Measurements from ENCODE around the gene GBP3.
"Not testable (repeated sequence)": the region's sequence is repeated elsewhere in the genome, so short reads cannot be mapped to it uniquely, and the experiment has no call there.

Gene GBP3, protein sequence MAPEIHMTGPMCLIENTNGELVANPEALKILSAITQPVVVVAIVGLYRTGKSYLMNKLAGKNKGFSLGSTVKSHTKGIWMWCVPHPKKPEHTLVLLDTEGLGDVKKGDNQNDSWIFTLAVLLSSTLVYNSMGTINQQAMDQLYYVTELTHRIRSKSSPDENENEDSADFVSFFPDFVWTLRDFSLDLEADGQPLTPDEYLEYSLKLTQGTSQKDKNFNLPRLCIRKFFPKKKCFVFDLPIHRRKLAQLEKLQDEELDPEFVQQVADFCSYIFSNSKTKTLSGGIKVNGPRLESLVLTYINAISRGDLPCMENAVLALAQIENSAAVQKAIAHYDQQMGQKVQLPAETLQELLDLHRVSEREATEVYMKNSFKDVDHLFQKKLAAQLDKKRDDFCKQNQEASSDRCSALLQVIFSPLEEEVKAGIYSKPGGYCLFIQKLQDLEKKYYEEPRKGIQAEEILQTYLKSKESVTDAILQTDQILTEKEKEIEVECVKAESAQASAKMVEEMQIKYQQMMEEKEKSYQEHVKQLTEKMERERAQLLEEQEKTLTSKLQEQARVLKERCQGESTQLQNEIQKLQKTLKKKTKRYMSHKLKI

DNA sequence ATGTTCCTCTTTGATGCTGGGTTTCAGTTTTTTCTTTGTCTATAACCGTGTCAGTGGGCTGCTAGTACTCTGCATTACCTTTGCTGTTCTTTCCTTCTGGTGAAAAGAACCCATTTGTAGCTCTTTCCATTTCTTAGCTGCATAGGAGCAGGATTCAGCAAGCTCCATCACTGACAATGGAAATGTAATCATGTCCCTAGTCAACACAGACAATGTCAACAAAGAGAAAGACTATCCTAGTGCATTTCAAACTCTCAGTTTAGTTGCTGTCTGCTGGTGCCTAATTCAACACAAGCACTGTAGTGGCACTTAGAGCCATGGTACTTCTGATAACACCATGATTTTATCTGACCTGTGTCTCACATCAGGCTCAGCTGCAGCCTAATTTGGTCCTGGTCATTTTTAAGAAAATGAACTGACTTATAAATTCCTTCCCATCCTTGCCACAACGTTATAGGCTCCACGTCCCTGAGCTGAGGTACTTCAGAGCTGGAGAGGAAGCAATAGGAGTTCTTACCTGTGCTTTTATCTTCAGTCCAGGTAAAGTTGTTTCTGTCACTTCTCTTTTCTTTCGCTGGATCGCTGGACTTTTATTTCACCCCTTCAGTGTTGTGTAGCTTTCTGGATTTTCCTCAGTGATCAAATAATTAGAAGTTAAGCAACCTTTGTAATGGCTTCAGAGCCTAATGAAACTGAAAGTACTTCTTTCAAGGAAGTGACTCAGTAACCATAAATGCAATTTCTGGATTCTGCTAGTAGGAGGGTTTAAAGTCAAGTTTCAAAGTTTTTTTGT lies at the start of gene GBP3:
Gene GBP3 (minus strand): TSS at position 700 of the 793 bp plus-strand sequence. CDS start 2,145 bp downstream, outside the sequence.
- no peak for DNase-seq

DNA sequence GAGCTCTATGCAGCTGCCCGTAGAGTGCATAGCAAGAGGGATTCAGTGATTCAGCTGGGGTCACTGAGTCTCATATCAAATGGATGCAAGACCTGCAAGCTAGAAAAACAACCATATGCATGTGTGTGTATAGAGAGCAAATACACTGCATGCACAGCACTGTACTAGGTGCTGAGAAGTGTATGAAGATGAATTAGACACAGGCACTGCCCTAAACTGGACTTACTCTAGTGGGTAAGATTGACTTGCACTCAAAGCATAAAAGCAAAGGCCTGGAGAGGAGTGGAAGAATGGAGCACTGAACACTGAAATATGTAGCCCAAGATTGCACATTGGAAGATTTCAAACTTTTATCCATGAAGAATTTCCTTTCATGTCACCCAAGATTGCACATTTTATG lies 47.8 kb upstream of the GBP3 start:
- DNase-seq, result no peak

DNA sequence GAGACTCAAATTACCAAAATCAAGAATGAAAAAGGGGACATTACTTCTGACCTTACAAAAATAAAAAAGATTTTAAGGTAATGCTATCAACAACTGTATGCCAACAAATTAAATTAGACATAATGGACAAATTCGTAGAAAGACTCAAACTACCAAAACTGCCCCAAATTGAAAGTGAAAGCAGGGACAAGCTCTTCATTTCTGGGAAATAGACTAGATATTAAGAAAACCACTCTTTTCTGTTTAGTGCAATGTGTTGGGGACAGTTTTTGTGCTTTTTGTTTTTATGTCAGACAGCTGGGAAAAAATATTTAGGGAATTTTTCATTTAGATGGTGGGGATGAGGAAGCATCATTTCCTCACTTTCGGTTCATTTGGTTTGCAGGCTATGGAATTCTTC lies 47.3 kb upstream of the GBP3 start:
- no peak for DNase-seq

DNA sequence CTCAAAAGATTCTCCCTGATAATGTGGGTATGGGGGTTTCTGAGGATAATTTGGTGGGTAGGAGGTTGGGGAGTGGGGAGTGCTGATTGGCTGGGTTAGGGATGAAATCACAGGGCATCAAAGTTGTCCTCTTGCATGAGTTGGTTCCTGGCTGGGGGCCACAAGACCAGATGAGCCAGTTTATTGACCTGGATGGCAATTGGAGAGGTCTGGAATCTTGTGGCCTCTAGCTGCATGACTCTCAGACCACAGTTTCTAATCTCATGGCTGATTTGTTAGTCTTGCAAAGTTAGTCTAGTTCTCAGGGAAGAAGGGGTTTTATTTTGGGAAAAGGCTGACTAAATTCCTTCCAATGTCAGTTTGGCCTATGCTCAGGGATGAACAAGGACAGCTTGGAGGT lies 45.6 kb upstream of the GBP3 start:
- no peak for DNase-seq

DNA sequence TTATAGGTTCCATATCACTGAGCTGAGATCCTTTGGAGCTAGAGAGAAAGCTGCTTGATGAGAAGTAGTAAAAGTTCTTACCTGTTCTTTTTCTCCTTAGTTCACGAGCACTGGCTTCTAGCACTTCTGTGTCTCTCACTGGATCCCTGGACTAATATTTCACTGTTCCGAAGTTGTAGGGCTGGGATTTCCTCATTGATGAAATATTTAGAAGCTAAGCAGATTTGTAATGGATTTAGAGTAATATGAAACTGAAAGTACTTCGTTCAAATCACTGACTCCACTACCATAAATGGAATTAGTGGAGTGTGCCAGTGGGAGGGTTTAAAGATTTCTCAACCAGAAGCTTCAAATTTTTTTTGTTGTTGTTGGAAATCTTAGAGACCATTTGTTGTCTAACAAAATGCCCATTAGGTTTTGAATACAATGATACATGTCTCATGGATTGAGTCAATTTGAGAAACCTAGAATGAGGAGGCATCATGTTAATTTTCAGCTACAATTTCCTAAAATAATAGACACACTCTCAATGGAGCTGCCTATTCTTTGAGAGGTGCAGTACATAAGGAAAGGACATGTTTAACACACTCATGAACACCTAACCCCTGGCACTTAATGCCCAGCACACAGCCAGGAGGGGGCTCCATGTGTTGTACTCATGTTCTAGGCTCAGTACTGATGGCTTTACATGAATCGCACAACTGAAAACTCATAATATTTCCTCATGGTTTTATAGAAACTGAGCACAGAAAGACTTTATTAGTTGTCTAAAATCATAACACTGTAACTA lies 42.6 kb upstream of the GBP3 start, which contains the start of gene GBP1:
Gene GBP1 (minus strand): TSS at position 130 of the 790 bp plus-strand sequence. CDS start 1,974 bp downstream, outside the sequence.
- DNase-seq, result no peak

DNA sequence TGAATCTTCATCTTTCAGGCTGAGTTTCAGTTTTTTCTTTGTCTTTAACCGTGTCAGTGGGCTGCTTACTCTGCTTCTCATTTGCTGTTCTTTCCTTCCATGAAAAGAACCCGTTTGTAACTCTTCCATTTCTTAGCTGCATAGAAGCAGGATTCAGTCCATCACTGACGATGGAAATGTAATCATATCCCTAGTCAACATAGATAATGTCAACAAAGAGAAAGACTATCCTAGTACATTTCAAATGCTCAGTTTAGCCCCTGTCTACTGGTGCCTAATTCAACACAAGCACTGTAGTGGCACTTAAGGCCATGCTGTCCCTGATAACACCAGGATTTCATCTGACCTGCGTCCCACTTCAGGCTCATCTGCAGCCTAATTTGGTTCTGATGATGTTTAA lies 42.0 kb upstream of the GBP3 start:
- DNase-seq, result no peak

DNA sequence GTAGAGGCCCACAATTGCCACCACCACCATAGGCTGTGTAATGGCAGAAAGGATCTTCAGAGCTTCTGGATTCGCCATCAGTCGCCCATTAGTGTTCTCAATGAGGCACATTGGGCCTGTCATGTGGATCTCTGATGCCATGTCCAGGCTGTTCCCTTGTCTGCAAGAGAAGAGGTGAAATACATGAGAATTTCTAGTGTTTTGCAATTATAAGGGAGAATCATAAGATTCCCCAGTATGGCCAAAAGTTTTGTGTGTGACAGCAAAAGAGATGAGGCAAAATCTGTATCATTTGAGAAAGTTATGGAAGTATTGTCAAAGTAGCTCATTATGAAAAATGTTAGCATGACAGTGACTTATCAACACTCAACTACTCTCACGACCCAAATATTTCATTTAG lies 40.4 kb upstream of the GBP3 start:
- DNase-seq, result no peak

DNA sequence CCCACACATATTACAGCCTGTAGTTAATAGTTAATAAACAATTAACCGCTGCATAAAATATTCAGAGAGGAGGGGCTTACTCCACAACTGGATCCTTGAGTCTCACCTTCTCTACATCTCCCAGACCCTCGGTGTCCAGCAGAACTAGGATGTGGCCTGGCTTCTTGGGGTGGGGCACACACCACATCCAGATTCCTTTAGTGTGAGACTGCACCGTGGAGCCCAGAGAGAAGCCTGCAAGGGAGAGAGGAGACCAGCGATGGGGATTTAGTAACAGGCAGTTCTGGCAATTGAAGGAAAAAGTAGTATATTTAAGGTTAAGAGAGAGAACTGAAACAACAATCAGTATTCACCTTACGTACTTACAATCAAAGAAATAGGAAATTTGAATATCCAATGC lies 37.4 kb upstream of the GBP3 start:
- no peak for DNase-seq

DNA sequence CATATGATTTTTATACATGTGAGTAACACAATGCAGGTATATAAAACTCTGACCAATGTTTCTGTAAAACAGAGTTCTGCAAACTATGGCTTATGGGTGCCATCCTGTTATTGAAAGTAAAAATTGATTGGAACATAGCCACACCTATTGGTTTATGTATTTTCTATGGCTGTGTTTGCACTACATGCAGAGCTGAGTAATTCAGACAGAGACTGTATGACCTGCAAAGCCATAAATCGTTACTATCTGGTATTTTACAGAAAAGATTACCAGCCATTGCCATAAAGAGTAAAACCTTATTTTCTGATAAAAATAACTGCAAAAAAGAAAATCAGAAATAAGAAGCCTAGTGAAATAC lies 29.3 kb upstream of the GBP3 start:
- no peak for DNase-seq

DNA sequence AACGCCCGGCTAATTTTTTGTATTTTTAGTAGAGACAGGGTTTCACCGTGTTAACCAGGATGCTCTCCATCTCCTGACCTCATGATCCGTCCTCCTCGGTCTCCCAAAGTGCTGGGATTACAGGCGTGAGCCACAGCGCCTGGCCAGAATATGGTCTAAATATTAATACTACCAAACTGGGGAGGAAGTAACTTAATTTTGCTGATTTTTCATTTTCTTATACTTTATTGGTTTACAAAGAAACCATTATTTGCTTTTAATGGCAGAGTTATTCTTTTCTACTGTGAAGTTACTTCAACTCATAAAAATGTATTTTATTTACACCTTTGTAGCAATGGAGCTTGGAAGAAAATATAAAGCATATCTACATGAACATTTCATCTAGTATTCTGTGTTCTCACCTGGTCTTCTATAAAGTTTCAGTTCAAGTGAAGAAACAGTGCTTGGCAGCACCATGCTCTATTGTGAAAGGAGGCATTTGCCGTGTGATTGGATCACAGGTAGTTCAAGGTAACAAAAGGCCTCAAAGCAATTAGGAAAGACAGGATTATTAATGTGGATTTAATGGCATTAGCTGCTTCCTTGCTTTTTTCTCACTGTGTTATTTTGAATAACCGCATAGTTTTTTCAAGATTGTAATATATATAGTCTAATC lies 28.8 kb upstream of the GBP3 start:
- no peak for DNase-seq

DNA sequence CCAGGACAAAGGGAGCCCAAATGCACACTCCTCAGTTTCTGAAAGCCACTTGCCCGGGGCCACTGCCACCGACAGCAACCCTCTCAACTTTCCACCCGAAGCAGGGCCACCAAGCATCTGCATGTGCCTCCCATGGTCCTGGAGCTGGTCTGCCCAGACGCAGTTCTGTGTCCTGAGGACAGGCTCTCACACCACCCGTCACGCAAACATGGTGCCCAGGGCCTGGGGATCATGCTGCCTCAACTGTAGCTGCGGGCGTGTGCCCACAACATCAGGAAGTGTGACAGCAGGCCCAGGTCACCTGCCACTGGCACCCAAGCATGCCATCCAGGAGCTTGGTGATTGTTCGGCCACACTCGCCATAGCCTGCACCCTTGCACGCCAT lies 28.0 kb upstream of the GBP3 start:
- DNase-seq, result no peak

DNA sequence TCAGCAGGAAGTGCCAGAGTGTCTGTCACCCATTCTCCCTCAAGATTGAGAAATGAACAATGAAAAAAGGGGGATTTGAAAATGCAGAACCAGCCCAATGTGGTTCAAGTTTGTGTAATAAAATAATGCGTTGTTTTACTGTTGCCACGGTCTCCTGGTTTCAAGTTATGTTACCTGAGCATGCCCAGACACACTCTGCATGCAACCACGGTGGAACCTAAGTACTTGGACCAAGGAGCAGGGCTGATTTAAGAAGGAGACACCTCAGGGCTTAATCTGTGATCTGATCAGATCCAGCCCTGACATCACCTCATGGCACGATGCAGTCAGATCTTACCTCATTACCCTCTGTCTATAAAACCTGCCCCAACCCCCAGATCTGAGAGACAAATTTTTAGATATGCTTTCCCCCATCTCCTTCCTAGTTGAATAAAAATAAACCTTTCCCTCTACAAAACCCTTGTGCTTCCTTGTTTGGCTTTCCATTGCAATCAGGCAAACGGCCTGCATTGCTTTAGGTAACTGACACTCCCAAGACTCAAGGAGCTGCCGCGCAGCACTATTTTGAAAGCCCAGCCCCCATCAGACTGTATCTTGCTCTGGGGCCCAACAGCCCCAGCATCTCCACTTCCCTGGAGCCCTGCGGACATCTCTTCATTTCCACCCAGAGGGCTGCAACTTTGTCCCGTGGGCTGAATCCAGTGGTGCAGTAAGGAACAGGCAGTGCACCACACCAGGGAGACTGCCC lies 27.4 kb upstream of the GBP3 start:
- DNase-seq, result not testable (repeated sequence)

DNA sequence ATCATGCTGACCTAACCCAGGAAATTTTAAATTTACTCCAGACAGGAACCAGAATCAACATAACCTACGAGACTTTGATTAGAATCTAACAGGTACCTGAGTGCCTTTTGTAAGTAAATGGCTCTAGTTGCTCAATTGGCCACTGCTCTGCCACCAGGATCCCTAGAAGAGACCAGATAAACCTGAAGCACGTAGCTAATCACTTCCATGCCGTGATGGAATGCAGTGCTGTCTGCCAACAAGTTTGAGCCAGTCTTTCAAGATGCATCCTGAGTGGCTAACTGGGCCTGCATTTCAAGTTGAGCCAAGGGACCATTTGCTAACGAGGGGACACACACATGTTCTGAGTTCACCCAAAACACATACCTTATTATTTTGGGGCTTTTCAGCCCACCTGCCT lies 26.5 kb upstream of the GBP3 start:
- DNase-seq, result not testable (repeated sequence)

DNA sequence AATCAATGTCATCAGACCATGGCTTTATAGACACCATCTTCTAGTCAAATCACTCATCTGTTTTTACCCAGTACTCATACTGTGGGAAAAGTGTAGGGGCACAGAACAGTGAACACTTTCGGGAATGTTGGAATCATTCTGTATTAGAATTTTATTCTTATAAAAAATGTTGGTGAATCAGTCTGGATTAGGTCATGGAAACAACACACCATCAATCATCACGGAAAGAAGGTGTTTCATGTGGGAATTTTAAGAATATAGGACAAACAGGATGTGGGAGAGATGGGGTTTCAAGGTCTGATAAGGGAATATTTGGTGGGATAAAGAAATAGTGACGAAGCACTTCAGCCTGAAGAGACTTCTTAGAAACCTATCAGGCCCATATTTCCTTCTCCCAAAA lies 25.1 kb upstream of the GBP3 start:
- DNase-seq, result no peak

DNA sequence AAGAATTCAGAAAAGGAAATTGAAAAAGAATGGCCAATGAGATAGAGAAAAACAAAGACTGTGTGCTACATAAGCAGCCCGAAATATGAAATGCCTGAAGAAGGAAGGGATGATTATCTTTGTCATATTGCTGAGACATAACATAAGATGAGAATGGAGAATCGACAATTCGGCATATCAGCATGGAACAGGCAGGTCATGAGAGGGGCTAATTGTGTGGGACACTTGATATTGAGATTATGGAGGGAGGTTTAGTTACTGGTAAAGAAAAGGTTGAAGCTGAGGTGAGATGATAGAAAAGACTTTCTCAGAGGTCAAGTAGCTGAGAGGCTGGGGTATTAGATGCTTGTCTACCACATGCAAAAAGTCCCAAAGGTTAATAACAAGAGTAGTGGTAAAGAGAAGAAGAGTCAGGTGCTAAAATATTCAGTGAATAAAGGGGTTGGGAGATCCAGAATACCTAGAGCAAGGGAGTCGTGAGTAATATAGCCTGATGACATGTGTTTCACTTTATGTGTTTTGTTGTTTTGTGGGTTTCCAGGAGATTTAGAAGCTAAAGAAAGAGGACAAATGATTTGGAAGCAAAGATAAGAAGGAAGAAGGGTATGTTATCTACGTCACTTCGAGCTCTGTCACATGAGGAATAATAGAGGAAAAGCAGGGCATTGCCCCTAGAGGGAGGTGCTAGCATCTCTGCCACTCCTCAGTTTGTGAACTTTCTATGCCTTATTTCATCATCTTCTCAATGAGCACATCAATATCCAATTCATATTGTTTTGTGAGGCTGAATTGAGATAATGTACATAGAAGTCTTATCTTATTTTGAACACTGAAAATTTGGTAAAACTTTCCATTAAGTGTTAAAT lies 23.9 kb upstream of the GBP3 start:
- not testable (repeated sequence) for DNase-seq

DNA sequence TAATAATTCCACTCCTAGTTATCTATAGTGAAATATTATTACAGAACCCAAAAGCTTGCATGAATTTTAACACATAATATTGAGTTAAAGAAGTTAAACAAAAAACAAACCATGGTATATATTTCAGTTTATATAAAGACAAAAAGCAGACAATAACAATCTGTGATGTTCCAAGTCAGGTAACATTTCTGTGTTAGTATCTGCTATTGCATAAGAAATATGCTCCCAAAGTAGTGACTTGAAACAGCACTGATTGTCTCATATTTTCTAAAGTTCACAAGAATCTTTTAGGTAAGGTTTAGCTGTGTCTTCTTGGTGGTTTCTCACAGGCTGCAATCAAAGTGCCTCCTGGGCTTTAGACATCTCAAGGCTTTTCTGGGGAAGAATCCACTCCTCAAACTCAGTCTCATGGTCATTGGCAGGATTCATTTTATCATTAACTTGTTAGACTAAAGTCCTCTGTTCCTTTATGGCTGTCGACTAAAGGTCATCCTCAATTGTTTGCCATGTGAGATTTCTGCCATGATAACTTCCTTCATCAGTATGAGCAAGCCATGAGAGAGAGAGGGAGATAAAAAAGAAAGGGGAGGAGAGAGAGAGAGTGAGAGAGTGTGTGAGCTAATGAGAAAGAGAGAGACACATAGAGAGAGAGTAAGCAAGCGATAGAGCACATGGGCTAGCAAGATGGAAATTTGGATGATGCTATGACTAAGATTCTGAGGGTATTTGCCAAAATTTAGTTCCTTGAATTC lies 22.5 kb upstream of the GBP3 start:
- DNase-seq, result no peak

DNA sequence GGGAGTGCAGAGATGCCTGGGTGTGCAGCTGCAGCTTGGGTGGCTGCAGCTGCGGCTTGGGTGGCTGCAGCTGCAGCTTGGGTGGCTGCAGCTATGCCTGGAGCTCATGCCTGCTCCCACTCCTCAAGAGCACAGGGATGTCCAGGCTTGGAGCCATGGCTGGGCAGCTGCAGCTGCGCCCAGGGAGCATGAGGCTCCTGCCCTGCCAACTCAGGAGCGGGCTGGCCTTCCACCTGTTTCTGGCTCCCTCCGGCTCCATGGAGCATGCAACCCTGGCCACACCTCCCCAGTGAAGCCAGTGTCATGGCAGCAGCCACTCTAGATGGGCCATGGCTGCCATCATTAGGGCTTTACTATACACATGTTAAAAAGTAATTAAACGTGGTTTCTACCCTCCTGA lies 21.3 kb upstream of the GBP3 start:
- DNase-seq, result no peak

DNA sequence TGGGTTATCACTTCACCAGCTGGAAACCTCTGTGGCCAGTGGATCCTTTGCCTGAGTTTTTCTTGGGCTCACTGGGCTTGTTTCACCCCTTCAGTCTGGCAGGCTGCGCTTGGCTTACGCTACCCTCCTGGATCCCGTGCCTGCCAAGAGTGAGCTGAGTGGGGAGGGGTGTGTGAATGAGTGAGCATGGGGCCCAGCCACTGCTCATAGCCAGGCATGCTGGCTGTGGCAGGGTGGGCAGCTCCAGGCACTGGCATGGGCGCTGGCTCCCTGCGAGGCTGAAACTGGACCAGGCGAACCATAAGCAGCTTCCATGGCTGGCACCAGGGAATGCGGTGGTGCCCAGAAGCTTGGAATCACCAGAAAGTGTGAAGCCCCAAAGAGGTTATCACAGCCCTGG lies 19.8 kb upstream of the GBP3 start:
- DNase-seq, result no peak

DNA sequence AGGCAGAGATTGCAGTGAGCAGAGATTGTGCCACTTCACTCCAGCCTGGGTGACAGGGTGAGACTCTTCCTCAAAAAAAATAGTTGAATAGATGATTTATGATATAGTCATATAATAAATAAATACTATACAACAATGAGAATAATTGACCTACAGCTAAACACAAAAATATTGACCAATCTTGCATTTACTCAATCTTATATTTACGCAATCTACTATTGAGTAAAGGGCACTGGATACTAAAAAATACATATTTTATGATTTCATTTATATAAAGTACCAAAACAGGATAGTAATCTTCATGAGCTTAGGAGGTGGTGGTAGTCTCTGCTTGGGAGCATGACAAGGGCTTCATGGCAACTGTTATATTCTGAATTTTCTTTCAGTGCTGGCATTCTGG lies 19.1 kb upstream of the GBP3 start:
- DNase-seq, result no peak

DNA sequence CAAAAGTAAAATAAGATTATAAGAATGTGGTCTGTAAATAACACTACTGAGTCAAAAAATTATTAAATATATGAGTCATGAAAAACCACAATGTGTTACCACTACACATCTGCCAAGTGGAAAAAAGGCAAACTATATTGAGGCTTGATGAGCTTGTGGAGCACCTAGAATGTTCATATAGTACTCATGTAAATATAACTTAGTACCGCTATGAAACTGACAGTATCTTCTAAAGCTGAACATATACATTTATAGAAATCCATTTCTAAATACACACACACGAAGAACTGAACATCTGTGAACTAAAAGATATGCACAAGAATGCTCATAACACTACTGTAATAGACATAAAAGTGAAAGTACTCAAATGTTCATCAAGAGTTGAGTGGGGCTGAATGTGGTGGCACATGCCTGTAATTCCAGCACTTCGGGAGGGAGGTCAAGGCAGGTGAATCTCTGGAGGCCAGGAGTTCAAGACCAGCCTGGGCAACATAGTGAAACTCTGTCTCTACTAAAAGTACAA lies 18.5 kb upstream of the GBP3 start:
- DNase-seq, result no peak
